Chondrocyte (in vitro differentiated cells): ENCODE results near the gene SIX5. TPM values are rescaled to one million over a fixed set of nuclear protein-coding genes. Genes with fewer than 3 reads are reported as not detected.
"Not testable (repeated sequence)": the region's sequence is repeated elsewhere in the genome, so short reads cannot be mapped to it uniquely, and the experiment has no call there.

Source experiments
- DNase-seq: peaks from one replicate; pipeline ENCODE4 v3.0.0; 2021; ENCODE audit warnings: mixed read lengths, low spot score
- H3K27ac Mint-ChIP-seq: one replicate; pipeline ENCODE4 v1.8.0; 2021; ENCODE audit warnings: mild to moderate bottlenecking, moderate library complexity, mixed read lengths; ENCODE audit not compliant: unreplicated experiment
- H3K27me3 Mint-ChIP-seq: 2 replicates; pipeline ENCODE4 v1.8.0; 2021; ENCODE audit warnings: low read depth, mixed read lengths
- H3K36me3 Mint-ChIP-seq: 2 replicates; pipeline ENCODE4 v1.8.0; 2021; ENCODE audit warnings: low read depth, mixed read lengths
- H3K4me1 Mint-ChIP-seq: 2 replicates; pipeline ENCODE4 v1.8.0; 2021; ENCODE audit warnings: low read depth, mild to moderate bottlenecking, mixed read lengths
- H3K4me3 Mint-ChIP-seq: one replicate; pipeline ENCODE4 v1.8.0; 2021; ENCODE audit warnings: mild to moderate bottlenecking, moderate library complexity, mixed read lengths; ENCODE audit not compliant: unreplicated experiment
- H3K9me3 Mint-ChIP-seq: 2 replicates; pipeline ENCODE4 v1.8.0; 2021; ENCODE audit warnings: low read depth, mixed read lengths
- CTCF ChIP-seq: fragments of 200-600 bp; sonication (generic); IDR thresholded peaks from 2 replicates; pipeline ENCODE4 v1.5.0; 2021; ENCODE audit warnings: antibody characterized with exemption, mild to moderate bottlenecking, moderate library complexity
- total RNA-seq: library from RNA; stranded (reverse); gene quantifications from 3 replicates; pipeline ENCODE4 v1.2.1, GENCODE V29; 2021

The SIX5 gene
- total RNA-seq, 1 donor from 2014 or later: 33.0 TPM

GRCh38 chr19:45733160-45733810 is 35.8 kb downstream of the SIX5 start, which contains the start of gene MEIOSIN:
Gene MEIOSIN, plus strand, starts transcription at chr19:45733439. Its CDS starts 1,938 bp downstream, at chr19:45735377.
- H3K4me3 Mint-ChIP-seq: no peak within 1 kb of the TSS
- H3K4me1 Mint-ChIP-seq: peaks cover 16% of the 10 kb centered on the region
- H3K27me3 Mint-ChIP-seq: no peaks in the 10 kb centered on the region
- no peak for TF ChIP-seq CTCF
- H3K27ac Mint-ChIP-seq: no peak within 1 kb of the TSS
- H3K9me3 Mint-ChIP-seq: no peaks in the 10 kb centered on the region
- no peaks in the 10 kb centered on the region for H3K36me3 Mint-ChIP-seq
- no peak for DNase-seq

- H3K4me1 Mint-ChIP-seq: peaks cover 20% of the 10 kb centered on the region
- peak; percentile 98 for DNase-seq
- H3K36me3 Mint-ChIP-seq: no peaks in the 10 kb centered on the region
- peak within 1 kb of the TSS; percentile 94 for H3K27ac Mint-ChIP-seq
- H3K9me3 Mint-ChIP-seq: no peaks in the 10 kb centered on the region
- peak; percentile 37 for TF ChIP-seq CTCF
- no peaks in the 10 kb centered on the region for H3K27me3 Mint-ChIP-seq
- peak within 1 kb of the TSS; percentile 98 for H3K4me3 Mint-ChIP-seq
These were observed 38.4 kb downstream of the SIX5 start, which contains the start of gene FBXO46 for GRCh38 chr19:45730368-45731288. Gene FBXO46, minus strand, starts transcription at chr19:45730896. Its CDS starts 17,401 bp downstream, at chr19:45713495.

- peak overlapping the region; percentile 98 for H3K4me3 Mint-ChIP-seq
- peak overlapping the region; percentile 94 for H3K27ac Mint-ChIP-seq
- H3K36me3 Mint-ChIP-seq: no peaks in the 10 kb centered on the region
- peaks cover 20% of the 10 kb centered on the region for H3K4me1 Mint-ChIP-seq
- DNase-seq: no peak
- no peaks in the 10 kb centered on the region for H3K9me3 Mint-ChIP-seq
- TF ChIP-seq CTCF: no peak
- no peaks in the 10 kb centered on the region for H3K27me3 Mint-ChIP-seq
These were observed 39.2 kb downstream of the SIX5 start for GRCh38 chr19:45729800-45730290.

GRCh38 chr19:45728683-45729082 is 40.4 kb downstream of the SIX5 start:
- not testable (repeated sequence) for H3K36me3 Mint-ChIP-seq, H3K9me3 Mint-ChIP-seq, H3K4me3 Mint-ChIP-seq, DNase-seq, H3K27ac Mint-ChIP-seq, H3K27me3 Mint-ChIP-seq
- H3K4me1 Mint-ChIP-seq: peaks cover 26% of the 10 kb centered on the region

- not testable (repeated sequence) for H3K9me3 Mint-ChIP-seq, H3K27ac Mint-ChIP-seq, H3K27me3 Mint-ChIP-seq, DNase-seq, H3K4me3 Mint-ChIP-seq, H3K36me3 Mint-ChIP-seq
- peaks cover 52% of the 10 kb centered on the region for H3K4me1 Mint-ChIP-seq
These were observed 49.0 kb downstream of the SIX5 start for GRCh38 chr19:45720065-45720464.
